IMR-90 (cell line): Measurements from ENCODE around the gene USP53. TPM values are rescaled to one million over a fixed set of nuclear protein-coding genes. Genes with fewer than 3 reads are reported as not detected.

Experiments used
- ATAC-seq: fragments of 200-7000 bp; cut with Tn5 transposase; 2 replicates; pipeline ENCODE4 v1.9.1; 2020; ENCODE audit warnings: low read depth, mild to moderate bottlenecking, moderate library complexity
- BruUV-seq: library from RNA; stranded (reverse); fragments of 400-500 nt; replicated peaks from 2 replicates; lab custom pipeline; 2021; lab: Mats Ljungman, UMichigan
- CTCF ChIA-PET: fragments of 300-600 bp; formaldehyde crosslinking; extraction: SDS; loops from one replicate; lab custom pipeline; 2021; ENCODE audit warnings: antibody characterized with exemption; lab: Yijun Ruan, JAX
- POLR2A ChIA-PET: fragments of 300-600 bp; sonication (Branson Sonifier 250); formaldehyde crosslinking; loops from one replicate; lab custom pipeline; 2022; ENCODE audit warnings: antibody characterized with exemption; ENCODE audit not compliant: unreplicated experiment; lab: Charles Lee
- DNase-seq: peaks from one replicate; pipeline ENCODE4 v3.0.0; 2013
- H2AFZ ChIP-seq: replicated peaks from 2 replicates; pipeline ENCODE3; 2013; ENCODE audit warnings: low read length, mild to moderate bottlenecking; ENCODE audit not compliant: poor library complexity
- H2AK5ac ChIP-seq: 2 replicates; pipeline ENCODE4 v1.6.1; 2013; ENCODE audit warnings: low read depth, low read length, inconsistent platforms
- H2AK9ac ChIP-seq: replicated peaks from 2 replicates; pipeline ENCODE3; 2013; ENCODE audit warnings: mild to moderate bottlenecking, low read depth, low read length, moderate library complexity; ENCODE audit not compliant: poor library complexity
- H2BK120ac ChIP-seq: 2 replicates; pipeline ENCODE4 v1.6.1; 2013; ENCODE audit warnings: low read depth, low read length, inconsistent platforms
- H2BK15ac ChIP-seq: 3 replicates; pipeline ENCODE4 v1.6.1; 2013; ENCODE audit warnings: low read depth, low read length, inconsistent platforms
- H2BK20ac ChIP-seq: 2 replicates; pipeline ENCODE4 v1.6.1; 2013; ENCODE audit warnings: low read depth, mild to moderate bottlenecking, inconsistent platforms, low read length, moderate library complexity
- H2BK5ac ChIP-seq: 2 replicates; pipeline ENCODE4 v1.6.1; 2013; ENCODE audit warnings: mild to moderate bottlenecking, low read depth, low read length, inconsistent platforms; ENCODE audit not compliant: poor library complexity, severe bottlenecking
- H3K14ac ChIP-seq: replicated peaks from 2 replicates; pipeline ENCODE4 v1.6.1; 2013; ENCODE audit warnings: low read depth, low read length, inconsistent platforms
- H3K18ac ChIP-seq: 2 replicates; pipeline ENCODE4 v1.6.1; 2013; ENCODE audit warnings: low read depth, low read length, control low read depth
- H3K23ac ChIP-seq: 2 replicates; pipeline ENCODE4 v1.6.1; 2013; ENCODE audit warnings: low read depth, low read length, inconsistent platforms
- H3K27ac ChIP-seq: 2 replicates; pipeline ENCODE4 v1.5.1; 2013; ENCODE audit warnings: mild to moderate bottlenecking, control low read depth, low read length; ENCODE audit not compliant: insufficient read depth
- H3K27me3 ChIP-seq: 2 replicates; pipeline ENCODE4 v1.6.1; 2013; ENCODE audit warnings: low read length; ENCODE audit not compliant: control insufficient read depth, insufficient read depth
- H3K36me3 ChIP-seq: 2 replicates; pipeline ENCODE4 v1.6.1; 2013; ENCODE audit warnings: low read length, mixed read lengths; ENCODE audit not compliant: control insufficient read depth, insufficient read depth
- H3K4ac ChIP-seq: 2 replicates; pipeline ENCODE4 v1.6.1; 2013; ENCODE audit warnings: low read depth, low read length, inconsistent platforms
- H3K4me1 ChIP-seq: 2 replicates; pipeline ENCODE4 v1.6.1; 2013; ENCODE audit warnings: low read length, mixed read lengths; ENCODE audit not compliant: control insufficient read depth, insufficient read depth
- H3K4me2 ChIP-seq: 2 replicates; pipeline ENCODE4 v1.6.1; 2013; ENCODE audit warnings: low read depth, mild to moderate bottlenecking, control low read depth, low read length, moderate library complexity
- H3K4me3 ChIP-seq: 2 replicates; pipeline ENCODE4 v1.5.1; 2013; ENCODE audit warnings: low read depth, mild to moderate bottlenecking, control low read depth, low read length, moderate library complexity; ENCODE audit not compliant: insufficient read depth
- H3K56ac ChIP-seq: 2 replicates; pipeline ENCODE4 v1.6.1; 2013; ENCODE audit warnings: low read length, inconsistent platforms; ENCODE audit not compliant: insufficient read depth; ENCODE audit errors: extremely low read depth
- H3K79me1 ChIP-seq, 2 experiments: 2 replicates each; pipeline ENCODE4 v1.6.1; 2013; ENCODE audit warnings: low read length in 2 of 2, inconsistent platforms in 1 of 2, low read depth in 1 of 2
- H3K9ac ChIP-seq: 2 replicates; pipeline ENCODE4 v1.6.1; 2013; ENCODE audit warnings: low read depth, low read length, control low read depth
- H3K9me1 ChIP-seq: 2 replicates; pipeline ENCODE4 v1.6.1; 2013; ENCODE audit warnings: low read length, inconsistent platforms; ENCODE audit not compliant: insufficient read depth
- H3K9me3 ChIP-seq: 2 replicates; pipeline ENCODE4 v1.6.1; 2013; ENCODE audit warnings: low read length; ENCODE audit not compliant: control insufficient read depth, insufficient read depth
- H4K20me1 ChIP-seq: 2 replicates; pipeline ENCODE4 v1.6.1; 2013; ENCODE audit warnings: low read length, inconsistent platforms; ENCODE audit not compliant: insufficient read depth
- H4K5ac ChIP-seq: 2 replicates; pipeline ENCODE4 v1.6.1; 2013; ENCODE audit warnings: mild to moderate bottlenecking, low read depth, low read length, control low read depth
- H4K8ac ChIP-seq, 2 experiments: 2 replicates each; pipeline ENCODE4 v1.6.1; 2013; ENCODE audit warnings: low read depth in 2 of 2, low read length in 2 of 2, control low read depth in 1 of 2, inconsistent platforms in 1 of 2
- H4K91ac ChIP-seq: 2 replicates; pipeline ENCODE4 v1.6.1; 2013; ENCODE audit warnings: low read depth, low read length, inconsistent platforms; ENCODE audit not compliant: insufficient read depth
- MAZ ChIP-seq: IDR thresholded peaks from 2 replicates; pipeline ENCODE4 v1.6.1; 2012; ENCODE audit warnings: low read depth, mild to moderate bottlenecking, low read length, improper control_type of control experiment, moderate library complexity, borderline replicate concordance
- MXI1 ChIP-seq: IDR thresholded peaks from 2 replicates; pipeline ENCODE4 v1.6.1; 2012; ENCODE audit warnings: low read depth, mild to moderate bottlenecking, low read length, moderate library complexity, borderline replicate concordance
- NFE2L2 ChIP-seq: fragments of 150-350 bp; IDR thresholded peaks from 2 replicates; pipeline ENCODE4 v1.6.1; 2016; ENCODE audit warnings: low read depth, mild to moderate bottlenecking, low read length
- POLR2A ChIP-seq: IDR thresholded peaks from 2 replicates; pipeline ENCODE4 v1.6.1; 2012; ENCODE audit warnings: mild to moderate bottlenecking, low read depth, low read length
- RFX5 ChIP-seq: IDR thresholded peaks from 2 replicates; pipeline ENCODE4 v1.8.0; 2012; ENCODE audit warnings: low read depth, mild to moderate bottlenecking, low read length, moderate library complexity
- SMC3 ChIP-seq: fragments of 150-350 bp; IDR thresholded peaks from 2 replicates; pipeline ENCODE4 v1.6.1; 2016; ENCODE audit warnings: low read depth, mild to moderate bottlenecking, antibody characterized with exemption, low read length, moderate library complexity
- WGBS, 2 experiments: methylation state at CpG; one replicate each; pipeline versions ENCODE4 v1.1.5 to v1.1.7; 2013; ENCODE audit warnings: missing lambda C conversion rate in 2 of 2; ENCODE audit not compliant: insufficient read length in 1 of 2; ENCODE audit errors: extremely low coverage in 2 of 2; 5-methylcytosine and 5-hydroxymethylcytosine counted together
- dilution Hi-C: fragments of 300-500 bp; cut with HindIII; formaldehyde crosslinking; loops from one replicate; pipeline ENCODE4 v1.14.3; 2018; ENCODE audit warnings: low sequenced_read_pairs; ENCODE audit not compliant: unreplicated experiment
- in situ Hi-C: fragments of 300-500 bp; cut with MboI; formaldehyde crosslinking; loops from 3 replicates; pipeline ENCODE4 v1.14.3; 2019; ENCODE audit warnings: low sequenced_read_pairs, inconsistent platforms, mixed read lengths
- intact Hi-C: fragments of 100-400 bp; cut with micrococcal nuclease; formaldehyde crosslinking; loops from 2 replicates; pipeline ENCODE4 v1.10.0; 2022
- polyA plus RNA-seq, 3 experiments: library from polyadenylated mRNA; depleted of rRNA; stranded (reverse); fragments of >200 nt; gene quantifications; 2 replicates each; pipeline ENCODE4 v1.2.3, GENCODE V29; 2012; ENCODE audit warnings: low replicate concordance in 1 of 3
- total RNA-seq: library from RNA; depleted of rRNA; stranded (reverse); fragments of >200 nt; gene quantifications from 2 replicates; pipeline ENCODE4 v1.2.3, GENCODE V29; 2012

Gene USP53
- total and polyA plus RNA-seq, 2 of the 4 experiments (the other 2 are of a cell fraction), result 11.2 to 24.0 TPM

DNA sequence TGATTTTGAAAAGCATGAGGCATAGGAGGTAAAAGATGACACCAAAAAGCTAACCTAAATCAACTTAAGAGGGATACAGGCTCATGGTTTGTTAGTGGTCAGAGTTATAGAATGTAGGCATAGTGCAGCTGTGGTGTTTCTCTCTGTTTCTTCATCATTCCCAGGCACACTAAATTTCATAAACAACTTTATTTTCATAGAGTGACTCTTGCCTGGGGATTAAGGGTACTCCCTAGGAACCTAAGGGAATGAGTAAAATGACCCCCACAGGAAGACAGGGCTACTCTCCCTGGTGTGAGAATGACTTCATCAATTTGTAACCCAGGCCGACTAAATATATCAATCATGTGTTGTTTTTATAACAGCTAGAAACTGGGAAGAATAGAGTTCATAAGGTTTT is 98.3 kb downstream of the USP53 start:
- Histone ChIP-seq H2AK5ac (no peak overlapping the region), H3K9me3 (no peaks in the 10 kb centered on the region), H3K9me1 (no peaks in the 10 kb centered on the region), H3K4me3 (no peak overlapping the region), H3K4me2 (no peak overlapping the region), H3K79me1 (no peaks in the 10 kb centered on the region), H2AK9ac (no peak overlapping the region), H3K36me3 (no peaks in the 10 kb centered on the region), H2BK15ac (no peak overlapping the region), H2BK20ac (no peak overlapping the region), H3K18ac (no peak overlapping the region), H4K5ac (no peak overlapping the region), H3K56ac (no peak overlapping the region), H4K20me1 (no peaks in the 10 kb centered on the region), H4K8ac (no peak overlapping the region), H2BK120ac (no peak overlapping the region), H2AFZ (no peak overlapping the region), H2BK5ac (no peak overlapping the region), H4K91ac (no peak overlapping the region), H3K4me1 (no peaks in the 10 kb centered on the region), H3K4ac (no peak overlapping the region), H3K23ac (no peak overlapping the region), H3K14ac (no peak overlapping the region), H3K27me3 (no peaks in the 10 kb centered on the region), H3K27ac (no peak overlapping the region), H3K9ac (no peak overlapping the region)
- CTCF ChIA-PET, result no interaction called here
- dilution Hi-C loops, result no loop called here
- no CpG with 5 or more reads among the region's 1 CpG for WGBS, 2 experiments
- POLR2A ChIA-PET, result interaction anchor here (0.7 kb wide), 1 partner anchor 514 kb away, joined by 3 read pairs; no protein-coding TSS in a partner anchor
- TF ChIP-seq NFE2L2 (no peak), SMC3 (no peak), MXI1 (no peak), POLR2A (no peak), RFX5 (no peak), MAZ (no peak)
- in situ Hi-C loops, result loop anchor here (10.0 kb wide), 2 partner anchors 174 to 314 kb away; partner anchors contain the start of gene PDE5A
- DNase-seq (peak; percentile 52), ATAC-seq (peak; percentile 55)
- intact Hi-C loops, result loop anchor here (10.0 kb wide), 1 partner anchor 1784 kb away; no protein-coding TSS in a partner anchor
- no TSS peak for BruUV-seq
